Measurements from ENCODE around the gene ZBTB2.

GRCh38 chr6:151353795-151354194, 37.6 kb downstream of the ZBTB2 start:
- TF ChIP-seq CTCF (IDR thresholded peaks at IDR 0.05; ENCODE audit: low read depth, low read length, poor library complexity, severe bottlenecking) = no peak
- no peak for TF ChIP-seq EZH2phosphoT487 (IDR thresholded peaks at IDR 0.05; ENCODE audit: borderline replicate concordance, low read length)

All from DOHH2 (cell line).